Fibroblast of skin of scalp (primary cell): ENCODE measurements around the gene GRID2.

Experiments
- DNase-seq: peaks from one replicate; pipeline ENCODE4 v3.0.0-alpha.2; 2013

GRID2 gene

GRCh38 chr4:93767917-93768316, 1464.2 kb downstream of the GRID2 start:
- DNase-seq = no peak

GRCh38 chr4:93770201-93770600, 1466.4 kb downstream of the GRID2 start:
- no peak for DNase-seq

- DNase-seq = no peak
These were observed 1468.1 kb downstream of the GRID2 start for GRCh38 chr4:93771640-93772411.

- DNase-seq = no peak
These were observed 1469.1 kb downstream of the GRID2 start for GRCh38 chr4:93772858-93773257.

- DNase-seq = no peak
These were observed 1471.8 kb downstream of the GRID2 start for GRCh38 chr4:93775551-93775950.

DNA sequence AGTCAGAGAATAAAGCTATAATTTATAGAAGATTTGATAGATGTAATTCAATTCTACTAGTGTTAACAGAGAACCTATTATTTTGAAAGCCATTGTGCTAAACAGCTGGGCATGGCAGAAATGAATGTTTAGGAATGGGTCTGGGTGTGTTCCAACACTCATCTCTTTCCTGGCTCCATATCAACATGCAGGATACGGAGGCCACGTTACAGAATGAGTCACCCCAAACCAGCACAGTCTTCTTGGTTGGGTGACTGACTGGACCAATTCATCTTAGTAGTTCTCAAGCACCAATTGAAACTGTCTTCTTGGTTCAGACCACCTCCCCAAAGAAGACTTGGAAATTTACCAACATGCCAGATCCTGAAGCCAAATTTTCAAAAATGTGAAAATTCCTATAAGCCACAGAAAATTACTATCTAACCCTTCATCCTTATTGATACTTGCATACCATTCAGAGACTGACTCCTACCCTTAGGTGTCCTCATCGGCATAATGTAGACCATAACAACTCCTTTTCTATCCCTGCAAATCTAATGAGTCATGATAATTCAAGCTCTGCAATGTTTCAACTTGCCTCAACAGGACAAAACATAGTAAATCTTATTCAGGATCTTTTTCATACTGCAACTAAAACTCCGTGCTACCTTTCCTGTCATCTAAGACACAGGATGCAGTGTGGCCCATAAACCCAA, 1472.8 kb downstream of the GRID2 start:
- peak; percentile 29 for DNase-seq

DNA sequence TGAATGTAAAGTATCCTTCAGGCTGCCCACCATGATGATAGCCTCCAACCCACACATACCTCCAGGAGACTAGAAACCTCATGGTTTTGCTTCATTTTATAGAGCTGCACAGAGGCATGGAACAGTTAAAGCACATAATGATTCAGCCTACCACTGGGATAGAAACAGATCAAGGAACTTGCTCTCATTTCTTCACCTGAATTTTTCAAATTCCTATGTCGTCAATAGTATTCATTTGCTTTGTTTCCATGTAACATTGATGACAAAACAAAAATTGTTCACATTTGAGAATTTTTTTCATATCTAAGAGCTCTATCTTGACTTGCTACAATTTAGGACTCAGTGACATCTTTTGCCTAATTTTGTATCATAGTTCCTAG, 1473.3 kb downstream of the GRID2 start:
- no peak for DNase-seq

DNA sequence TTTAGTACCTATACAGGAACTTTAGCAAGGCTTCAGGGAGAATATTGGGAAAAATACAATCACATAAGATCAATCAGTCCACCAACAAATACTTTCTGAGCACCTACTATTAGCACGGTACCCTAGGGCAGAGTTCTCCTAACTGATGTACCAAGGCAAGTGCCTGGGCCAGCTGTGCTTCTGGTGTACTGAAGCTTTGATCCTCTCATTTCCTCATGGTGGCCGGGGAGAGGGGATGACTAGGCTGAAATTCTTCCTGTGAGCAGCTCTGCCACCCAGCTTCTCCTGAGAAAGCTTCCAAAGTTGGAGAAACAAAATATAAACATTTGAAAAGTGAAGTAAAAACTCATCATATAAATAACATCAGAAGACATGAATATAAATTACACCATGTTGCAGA, 1475.5 kb downstream of the GRID2 start:
- no peak for DNase-seq

GRCh38 chr4:93780080-93780479, 1476.3 kb downstream of the GRID2 start:
- DNase-seq = no peak

DNA sequence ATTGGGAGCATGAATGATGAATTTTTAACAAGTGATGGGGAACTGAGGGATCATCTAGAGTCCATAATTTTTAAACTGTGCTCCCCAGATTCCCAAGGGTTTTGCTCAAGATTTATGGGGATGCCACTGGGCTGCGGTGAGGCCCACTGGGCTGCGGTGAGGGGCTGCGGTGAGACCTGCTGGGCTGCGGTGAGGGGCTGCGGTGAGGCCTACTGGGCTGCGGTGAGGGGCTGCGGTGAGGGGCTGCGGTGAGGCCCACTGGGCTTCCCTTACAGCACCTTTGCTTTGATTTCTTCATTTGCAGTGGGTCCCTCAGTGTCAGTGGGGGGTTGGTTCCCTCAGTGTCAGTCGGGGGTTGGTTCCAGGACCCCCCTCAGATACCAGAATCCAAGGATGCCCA, 1477.4 kb downstream of the GRID2 start:
- no peak for DNase-seq

DNA sequence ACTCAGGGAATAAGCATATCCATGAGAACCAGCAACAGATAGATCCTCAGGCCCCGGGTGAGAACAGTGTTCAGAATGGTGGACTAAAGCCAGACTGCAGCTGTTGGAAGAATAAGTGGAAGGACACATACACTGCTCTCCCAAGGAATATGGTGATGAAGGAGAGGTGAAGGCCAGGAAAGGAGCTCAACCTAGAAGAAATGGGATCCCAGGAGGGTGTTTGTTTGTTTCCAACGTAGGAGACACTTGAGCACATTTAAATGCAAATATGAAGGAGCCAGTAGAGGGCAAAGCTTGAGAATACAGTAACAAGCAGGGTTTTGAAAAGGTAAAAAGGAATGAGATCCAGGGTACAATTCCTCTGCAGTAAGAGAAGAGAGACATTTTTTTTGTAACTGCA, 1482.4 kb downstream of the GRID2 start:
- no peak for DNase-seq

- DNase-seq = no peak
These were observed 1484.9 kb downstream of the GRID2 start for GRCh38 chr4:93788712-93789111.

GRCh38 chr4:93791570-93792195, 1487.9 kb downstream of the GRID2 start:
- DNase-seq = peak; percentile 56

DNA sequence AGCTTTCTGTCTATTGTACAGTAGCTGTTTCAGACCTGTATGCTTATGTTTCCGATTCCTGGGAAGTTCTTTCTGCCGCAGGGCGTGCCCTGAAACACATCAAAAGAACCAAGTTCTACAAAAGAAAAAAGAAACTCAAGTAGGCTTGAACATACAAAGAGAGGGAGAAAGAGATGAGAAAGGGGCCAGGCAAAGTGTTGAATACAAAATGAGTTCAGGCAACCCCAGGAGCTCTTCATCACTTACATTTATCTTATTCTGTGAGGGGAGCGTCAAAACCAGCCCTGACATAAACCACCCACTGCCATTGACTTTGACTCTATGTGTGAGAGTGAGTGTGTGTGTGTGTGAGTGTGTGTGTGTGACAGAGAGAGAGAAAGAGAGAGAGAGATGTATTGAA, 1498.3 kb downstream of the GRID2 start:
- no peak for DNase-seq

DNA sequence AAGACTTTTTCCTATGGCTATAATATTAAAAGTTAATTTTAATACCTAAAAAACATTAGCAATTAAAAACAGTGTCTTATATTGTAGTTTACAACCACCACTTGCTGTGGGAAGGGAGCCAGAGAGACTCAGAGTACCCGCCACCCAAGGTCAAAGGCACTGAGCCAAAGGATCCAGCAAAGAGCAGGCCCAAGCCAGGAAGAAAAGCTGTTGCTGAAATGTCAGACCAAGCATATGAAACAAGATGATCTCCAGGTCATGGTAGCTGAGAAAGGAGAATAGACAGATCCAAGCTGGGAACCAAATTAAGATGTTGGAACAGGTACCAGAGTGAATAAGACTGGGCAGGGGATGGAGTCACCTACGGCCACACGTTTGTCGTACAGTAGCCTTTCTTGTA, 1506.0 kb downstream of the GRID2 start:
- no peak for DNase-seq

DNA sequence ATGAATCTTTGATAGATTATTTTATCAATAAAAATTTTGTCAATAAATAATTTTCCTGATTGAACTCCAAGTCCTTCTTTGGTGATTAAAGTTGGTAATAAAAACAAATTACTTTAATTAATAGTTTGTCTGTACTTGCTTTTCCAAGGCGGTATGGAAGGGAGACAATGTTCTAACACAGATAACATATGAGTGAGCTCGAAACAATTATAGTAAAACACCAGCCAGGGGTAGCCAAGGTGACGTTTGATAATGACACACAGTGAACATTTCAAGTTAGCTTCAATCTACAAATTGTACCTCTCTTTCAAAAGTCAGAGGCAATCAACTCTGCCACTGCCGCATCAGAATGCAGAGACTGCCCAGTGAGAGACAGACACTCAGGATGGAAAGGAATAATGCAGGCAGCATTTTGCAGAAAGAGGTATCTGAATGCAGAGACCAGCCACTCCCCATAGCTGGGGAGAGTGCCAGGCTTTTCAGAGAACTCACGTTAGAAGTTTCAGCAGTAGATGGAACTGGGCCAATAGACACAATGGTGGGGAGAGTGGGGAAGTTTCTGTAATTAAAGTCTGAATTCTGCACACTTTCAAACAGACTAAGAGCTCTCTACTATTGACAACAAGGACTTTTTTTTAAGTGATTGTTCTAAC, 1506.7 kb downstream of the GRID2 start:
- no peak for DNase-seq

GRCh38 chr4:93813092-93813491, 1509.3 kb downstream of the GRID2 start:
- no peak for DNase-seq

GRCh38 chr4:93814141-93814540, 1510.4 kb downstream of the GRID2 start:
- no peak for DNase-seq

- no peak for DNase-seq
These were observed 1511.0 kb downstream of the GRID2 start for GRCh38 chr4:93814722-93815121.
